Glomerular visceral epithelial cell (primary cell): Measurements from ENCODE around the gene FHIT.

Experiments
- DNase-seq: peaks from one replicate; pipeline ENCODE4 v3.0.0-alpha.2; 2016; ENCODE audit errors: extremely low spot score

Gene FHIT

GRCh38 chr3:61251174-61251972 lies at the start of gene FHIT:
Gene FHIT, minus strand, starts transcription at chr3:61251452.
- DNase-seq, result peak; percentile 93

DNA sequence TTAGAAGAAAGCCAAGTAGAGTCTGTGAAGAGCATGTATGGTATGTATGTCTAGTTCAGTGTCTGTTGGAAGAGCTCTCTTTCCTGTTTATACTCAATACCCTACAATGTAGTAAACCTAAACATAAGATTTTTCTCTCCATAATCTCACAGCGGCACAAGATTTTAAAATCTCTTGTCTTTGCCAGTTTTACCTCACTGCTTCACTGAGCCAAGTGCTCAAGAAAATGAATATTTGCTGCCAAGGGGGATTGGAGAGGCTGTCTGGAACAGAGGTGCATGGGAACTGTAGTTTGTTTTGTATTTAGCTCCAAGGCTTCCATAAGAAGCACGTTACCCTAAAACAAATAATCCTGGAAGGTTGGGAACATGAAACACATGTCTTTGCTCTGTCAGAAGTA lies 49.5 kb upstream of the FHIT start:
- DNase-seq, result no peak

GRCh38 chr3:61300006-61300380 lies 48.7 kb upstream of the FHIT start:
- DNase-seq, result peak; percentile 25

- DNase-seq, result peak; percentile 82
These were observed 48.2 kb upstream of the FHIT start for GRCh38 chr3:61299343-61300005.

DNA sequence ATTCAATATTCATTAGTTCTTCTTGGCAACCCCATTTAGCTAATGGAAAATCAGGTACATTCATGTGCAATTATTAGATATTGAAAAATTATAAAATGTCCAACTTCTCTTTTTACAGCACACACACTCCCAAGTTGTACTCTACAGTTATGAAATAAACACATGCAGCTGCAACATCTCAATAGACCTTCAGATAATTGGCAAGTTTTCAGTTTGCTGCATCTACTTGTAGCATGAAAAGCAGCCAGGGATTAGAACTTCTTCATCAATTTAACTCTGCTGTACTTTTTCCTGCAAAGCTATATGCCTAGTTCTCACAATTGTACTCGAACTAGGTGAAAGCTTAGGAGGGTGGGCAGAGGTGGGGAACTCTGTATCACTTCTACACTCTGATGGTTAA lies 46.6 kb upstream of the FHIT start:
- no peak for DNase-seq

GRCh38 chr3:61288446-61288845 lies 37.2 kb upstream of the FHIT start:
- DNase-seq, result no peak

DNA sequence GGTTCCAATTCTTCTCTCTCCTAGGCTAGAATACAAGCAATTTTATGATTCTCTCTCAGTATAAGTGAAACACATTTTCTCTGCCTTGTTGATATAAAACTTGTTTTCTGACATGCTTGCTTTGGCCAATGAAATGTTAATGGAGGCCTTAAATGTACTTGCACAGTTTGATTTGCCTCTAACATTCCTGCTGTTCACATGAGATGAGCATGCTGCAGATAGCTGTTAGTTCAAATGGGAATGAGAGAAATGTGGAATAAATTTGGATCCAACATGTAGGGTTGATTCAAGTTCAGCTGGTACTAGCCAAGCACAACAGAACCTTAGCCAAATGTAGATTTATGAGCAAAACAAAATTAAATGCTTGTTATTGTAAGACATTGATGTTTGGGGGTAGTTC lies 32.6 kb upstream of the FHIT start:
- no peak for DNase-seq

DNA sequence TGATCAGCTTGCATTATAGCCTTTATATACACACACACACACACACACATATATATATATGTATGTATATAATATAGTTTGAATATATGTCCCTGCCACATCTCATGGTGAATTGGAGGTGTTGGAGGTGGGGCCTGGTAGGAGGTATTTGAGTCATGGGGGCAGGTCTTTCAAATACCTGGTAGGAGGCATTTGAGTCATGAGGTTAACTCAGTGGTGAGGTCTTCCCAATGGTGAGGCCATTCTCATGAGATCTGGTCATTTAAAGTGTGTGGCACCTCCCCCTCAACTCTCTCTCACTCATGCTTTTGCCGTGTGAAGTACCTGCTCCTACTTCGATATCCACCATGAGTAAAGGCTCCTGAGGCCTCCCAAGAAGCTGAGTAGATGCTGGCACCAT lies 27.5 kb upstream of the FHIT start:
- no peak for DNase-seq

- DNase-seq, result no peak
These were observed 26.2 kb upstream of the FHIT start for GRCh38 chr3:61277411-61277810.

GRCh38 chr3:61269435-61269834 lies 18.2 kb upstream of the FHIT start:
- no peak for DNase-seq

DNA sequence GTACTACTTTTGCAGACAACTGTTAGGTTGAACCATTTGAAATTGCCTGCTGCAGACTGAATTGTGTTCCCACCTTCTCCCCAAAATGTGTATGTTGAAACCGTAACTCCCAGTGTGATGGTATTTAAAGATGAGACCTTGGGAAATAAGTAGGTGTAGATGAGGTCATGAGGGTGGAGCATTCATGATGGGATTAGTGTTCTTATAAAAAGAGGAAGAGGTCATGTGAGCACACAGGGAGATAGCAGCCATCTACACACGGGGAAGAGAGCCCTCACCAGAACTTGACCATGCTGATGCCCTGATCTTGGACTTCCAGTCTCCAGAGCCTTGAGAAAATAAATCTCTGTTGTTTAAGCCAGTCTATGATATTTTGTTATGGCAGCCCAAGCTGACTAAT lies 17.4 kb upstream of the FHIT start:
- no peak for DNase-seq

DNA sequence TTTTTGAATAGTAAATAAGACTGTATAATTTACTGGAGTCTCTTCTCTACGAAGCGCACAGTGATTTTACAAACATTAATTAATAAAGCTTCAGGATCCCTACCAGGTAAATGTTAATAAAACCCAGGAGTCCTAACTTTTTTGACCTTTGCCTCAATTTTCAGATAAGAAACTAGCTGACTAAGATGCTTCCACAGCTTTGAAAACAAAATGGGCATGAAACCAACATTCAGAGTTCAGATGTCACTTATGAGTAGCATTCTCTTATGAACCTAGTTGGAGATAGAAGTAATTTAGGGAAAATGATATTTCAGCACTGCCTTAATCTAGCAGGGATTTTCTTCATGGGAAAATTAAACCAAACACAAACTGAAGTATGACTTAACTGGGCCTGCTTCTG lies 13.0 kb upstream of the FHIT start:
- no peak for DNase-seq

- DNase-seq, result no peak
These were observed 5.9 kb upstream of the FHIT start for GRCh38 chr3:61257148-61257547.

GRCh38 chr3:61253756-61254155 lies 2.5 kb upstream of the FHIT start:
- no peak for DNase-seq

DNA sequence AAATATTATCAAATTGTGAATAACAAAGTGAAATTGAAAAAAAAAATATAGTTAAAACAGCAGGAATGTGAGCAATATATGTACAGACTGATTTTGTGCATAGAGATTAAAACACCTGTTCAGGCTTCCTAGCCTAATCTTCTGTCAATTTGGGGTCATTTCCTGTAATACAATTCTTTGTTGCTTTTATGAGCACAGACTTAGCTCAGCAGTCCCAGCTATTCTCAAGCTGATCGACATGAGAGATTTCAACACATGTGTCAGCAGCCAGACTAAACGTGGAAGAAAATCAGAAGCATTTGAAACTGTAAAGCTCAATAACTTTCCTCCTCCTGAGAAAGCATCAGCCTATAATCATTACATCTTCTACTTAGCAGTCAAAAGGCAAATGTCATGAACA lies 1.6 kb upstream of the FHIT start:
- no peak for DNase-seq

DNA sequence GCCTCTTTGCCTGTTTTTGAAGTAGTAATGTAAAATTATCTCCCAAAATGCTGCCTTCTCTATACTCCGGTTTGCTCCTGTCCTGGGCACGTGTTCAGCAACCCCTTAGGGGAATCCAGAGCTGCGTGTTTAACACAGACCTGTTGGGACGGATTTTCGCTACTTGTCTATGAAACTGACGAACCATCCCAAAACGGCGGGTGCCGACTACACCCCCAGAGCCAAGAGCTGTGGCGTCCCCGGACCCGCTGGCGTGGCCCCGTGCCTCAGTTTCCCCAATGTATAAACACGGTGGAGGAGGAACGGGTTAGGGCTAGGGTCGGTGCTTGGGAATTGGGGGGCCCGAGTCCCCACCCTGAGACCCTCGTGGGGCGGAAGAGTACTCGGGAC lies 473 bp downstream of the FHIT start:
- no peak for DNase-seq

- DNase-seq, result no peak
These were observed 2.8 kb downstream of the FHIT start for GRCh38 chr3:61248496-61248895.

DNA sequence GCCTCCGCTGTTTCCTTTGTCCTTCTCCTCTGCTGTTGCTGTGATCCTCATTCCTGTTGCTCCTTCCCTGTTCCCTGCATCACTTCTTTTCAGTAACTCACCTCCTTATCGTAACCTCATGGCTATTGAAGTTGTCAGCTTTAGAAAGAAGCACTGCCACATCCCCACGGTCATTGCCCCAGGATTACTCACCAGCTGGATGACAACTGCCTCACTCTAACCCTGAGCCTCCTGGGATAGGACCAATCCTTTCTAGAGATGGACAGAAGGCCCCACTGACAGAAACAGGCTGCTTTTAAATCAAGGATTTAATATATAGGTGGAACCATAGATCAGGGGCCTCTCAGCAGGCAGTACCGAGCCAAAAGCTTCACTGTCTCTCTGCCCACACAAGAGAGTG lies 4.1 kb downstream of the FHIT start:
- DNase-seq, result no peak

DNA sequence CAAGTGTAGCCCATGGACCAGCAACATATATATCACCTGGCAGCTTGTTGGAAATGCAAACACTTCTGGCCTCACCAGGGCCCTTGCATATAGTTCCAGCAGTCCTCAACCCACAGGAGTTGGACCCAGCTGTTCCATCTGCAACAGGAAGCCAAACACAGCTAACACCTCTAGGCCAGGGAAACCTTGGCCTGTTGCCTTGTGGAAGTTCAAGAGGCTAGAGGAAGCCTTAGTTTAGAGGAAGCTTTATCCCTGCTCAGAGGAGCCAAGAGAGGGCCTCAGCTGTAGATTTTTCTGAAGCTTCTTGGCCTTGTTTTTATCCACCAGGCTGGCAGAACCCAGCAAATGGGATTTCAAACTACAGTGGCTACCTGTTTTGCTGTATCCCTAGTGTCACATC lies 11.4 kb downstream of the FHIT start:
- no peak for DNase-seq

- no peak for DNase-seq
These were observed 13.4 kb downstream of the FHIT start for GRCh38 chr3:61237858-61238257.

GRCh38 chr3:61236556-61236955 lies 14.7 kb downstream of the FHIT start:
- peak; percentile 18 for DNase-seq

- peak; percentile 75 for DNase-seq
These were observed 17.5 kb downstream of the FHIT start for GRCh38 chr3:61233746-61234145.

DNA sequence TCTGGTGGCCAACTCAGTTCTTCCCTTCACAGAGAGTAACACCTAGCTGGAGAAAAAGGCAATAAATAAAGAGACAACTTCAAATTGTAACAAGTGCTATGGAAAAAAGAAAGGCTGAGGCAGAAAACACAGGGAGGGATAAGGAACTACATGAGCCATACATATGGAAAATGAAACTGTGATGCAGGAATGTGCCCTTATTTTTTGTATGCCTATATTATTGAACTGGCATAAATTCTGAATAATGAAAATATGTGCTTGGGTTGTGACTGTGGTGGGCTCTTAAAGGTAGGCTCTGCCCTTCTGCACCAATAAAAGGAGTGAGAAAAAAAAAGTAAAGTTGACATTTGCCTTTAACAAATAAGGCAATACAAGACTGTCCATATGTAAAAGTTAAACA lies 19.6 kb downstream of the FHIT start:
- DNase-seq, result no peak

DNA sequence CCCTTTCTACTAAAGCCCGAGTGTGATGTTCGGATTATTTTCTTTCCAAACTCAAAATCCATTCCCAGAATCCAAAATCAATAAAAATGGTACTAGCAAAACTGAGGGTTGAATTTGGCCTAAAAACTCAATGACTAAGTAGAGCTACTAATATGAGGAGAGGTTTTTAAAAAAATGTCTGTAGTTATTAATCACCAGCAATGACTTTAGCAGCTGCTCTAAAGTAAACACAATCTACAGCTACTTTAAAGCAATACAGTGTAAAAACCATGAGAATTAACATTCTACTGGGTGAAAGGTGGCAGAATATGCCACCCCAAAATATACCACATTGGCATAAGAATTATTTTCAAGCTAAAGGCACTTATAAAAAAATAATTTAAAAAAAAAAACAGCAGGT lies 23.5 kb downstream of the FHIT start:
- no peak for DNase-seq
